GM18861 (cell line): ENCODE measurements around the gene KRT77.

Source experiments
- ATAC-seq: cut with Tn5 transposase; IDR thresholded peaks from one replicate; pipeline ENCODE4 v1.9.1; 2021; ENCODE audit not compliant: unreplicated experiment

KRT77 gene

GRCh38 chr12:52659395-52659794 is 43.9 kb downstream of the KRT77 start:
- no peak for ATAC-seq

GRCh38 chr12:52658196-52658595 is 45.1 kb downstream of the KRT77 start:
- ATAC-seq, result no peak

GRCh38 chr12:52657250-52657902 is 45.9 kb downstream of the KRT77 start:
- no peak for ATAC-seq

- no peak for ATAC-seq
These were observed 46.7 kb downstream of the KRT77 start for GRCh38 chr12:52656616-52657015.

- ATAC-seq, result no peak
These were observed 47.6 kb downstream of the KRT77 start for GRCh38 chr12:52655720-52656124.

GRCh38 chr12:52655251-52655650 is 48.1 kb downstream of the KRT77 start:
- ATAC-seq, result no peak

GRCh38 chr12:52651726-52652261 is 51.5 kb downstream of the KRT77 start, which contains the start of gene KRT2:
TSS of gene KRT2 (minus strand) at chr12:52652211. CDS start at chr12:52652142, 69 bp downstream.
- ATAC-seq, result no peak

- no peak for ATAC-seq
These were observed 52.7 kb downstream of the KRT77 start for GRCh38 chr12:52650520-52651081.

GRCh38 chr12:52649066-52649465 is 54.3 kb downstream of the KRT77 start:
- ATAC-seq, result no peak

GRCh38 chr12:52648012-52648550 is 55.2 kb downstream of the KRT77 start:
- no peak for ATAC-seq

GRCh38 chr12:52647601-52648000 is 55.7 kb downstream of the KRT77 start:
- no peak for ATAC-seq

GRCh38 chr12:52646613-52647012 is 56.7 kb downstream of the KRT77 start:
- ATAC-seq, result no peak

GRCh38 chr12:52645982-52646381 is 57.3 kb downstream of the KRT77 start:
- no peak for ATAC-seq

- ATAC-seq, result no peak
These were observed 58.1 kb downstream of the KRT77 start for GRCh38 chr12:52645120-52645761.

- no peak for ATAC-seq
These were observed 59.3 kb downstream of the KRT77 start for GRCh38 chr12:52644078-52644415.

- ATAC-seq, result no peak
These were observed 59.9 kb downstream of the KRT77 start for GRCh38 chr12:52643233-52644077.

- no peak for ATAC-seq
These were observed 61.9 kb downstream of the KRT77 start for GRCh38 chr12:52641468-52641867.
